Lower leg skin (tissue), 4 donors: ENCODE measurements around the gene RSPO1. TPM values are rescaled to one million over a fixed set of nuclear protein-coding genes. Genes with fewer than 3 reads are reported as not detected.

Experiments used
- DNase-seq, 2 donors: peaks; one replicate each; pipeline ENCODE4 v3.0.0-alpha.2; 2019; ENCODE audit warnings: low spot score in 2 of 2
- H3K4me3 ChIP-seq: fragments of 200-600 bp; sonication (generic); 2 replicates; pipeline ENCODE4 v1.5.1; 2017; ENCODE audit warnings: mild to moderate bottlenecking, low read depth; ENCODE audit not compliant: poor library complexity, severe bottlenecking
- POLR2A ChIP-seq, 2 donors: fragments of 450-650 bp; IDR thresholded peaks; one replicate each; pipeline ENCODE4 v1.6.1; 2016 to 2017; ENCODE audit warnings: antibody characterized with exemption in 2 of 2, mild to moderate bottlenecking in 1 of 2, moderate library complexity in 1 of 2
- WGBS, 2 donors: methylation state at CpG; one replicate each; pipeline ENCODE4 v1.1.5; 2018; 5-methylcytosine and 5-hydroxymethylcytosine counted together
- intact Hi-C: fragments of 100-400 bp; cut with DNase I; formaldehyde crosslinking; loops from one replicate; pipeline ENCODE4 v1.15.0; 2023; ENCODE audit warnings: low total_unique reads
- total RNA-seq, 4 donors: library from RNA; depleted of rRNA; stranded (reverse); fragments of >200 nt; gene quantifications; one replicate each; pipeline ENCODE4 v1.1.0, GENCODE V29; 2016
- TF ChIP-seq, protein P1 (sequence below), 3 donors: fragments of 450-650 bp; IDR thresholded peaks; one replicate each; pipeline ENCODE4 v1.5.1; 2016; ENCODE audit warnings: antibody characterized with exemption in 3 of 3, mild to moderate bottlenecking in 3 of 3, moderate library complexity in 2 of 3

The RSPO1 gene
- total RNA-seq, 4 donors from 2014 or later: 1.1 to 9.4 (median 6.2) TPM

DNA sequence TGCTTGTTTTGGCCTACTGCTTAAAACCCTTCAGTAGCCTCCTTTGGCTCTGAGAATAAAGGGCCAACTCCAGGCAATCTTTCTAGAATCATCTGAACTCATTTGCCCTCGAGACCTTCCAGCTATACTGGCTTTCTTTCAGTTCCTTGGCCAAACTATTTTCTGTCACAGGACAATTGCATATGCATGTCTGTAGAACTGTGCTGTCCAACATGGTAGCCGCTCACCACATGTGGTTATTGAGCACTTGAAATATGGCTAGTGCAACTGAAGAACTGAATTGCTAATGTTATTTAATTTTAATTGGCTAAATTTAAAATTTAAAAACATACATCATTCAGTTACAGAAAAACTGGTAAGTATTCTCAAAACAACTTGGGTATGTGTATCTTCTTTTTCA lies 24.7 kb downstream of the RSPO1 start:
- TF ChIP-seq, protein P1, sequence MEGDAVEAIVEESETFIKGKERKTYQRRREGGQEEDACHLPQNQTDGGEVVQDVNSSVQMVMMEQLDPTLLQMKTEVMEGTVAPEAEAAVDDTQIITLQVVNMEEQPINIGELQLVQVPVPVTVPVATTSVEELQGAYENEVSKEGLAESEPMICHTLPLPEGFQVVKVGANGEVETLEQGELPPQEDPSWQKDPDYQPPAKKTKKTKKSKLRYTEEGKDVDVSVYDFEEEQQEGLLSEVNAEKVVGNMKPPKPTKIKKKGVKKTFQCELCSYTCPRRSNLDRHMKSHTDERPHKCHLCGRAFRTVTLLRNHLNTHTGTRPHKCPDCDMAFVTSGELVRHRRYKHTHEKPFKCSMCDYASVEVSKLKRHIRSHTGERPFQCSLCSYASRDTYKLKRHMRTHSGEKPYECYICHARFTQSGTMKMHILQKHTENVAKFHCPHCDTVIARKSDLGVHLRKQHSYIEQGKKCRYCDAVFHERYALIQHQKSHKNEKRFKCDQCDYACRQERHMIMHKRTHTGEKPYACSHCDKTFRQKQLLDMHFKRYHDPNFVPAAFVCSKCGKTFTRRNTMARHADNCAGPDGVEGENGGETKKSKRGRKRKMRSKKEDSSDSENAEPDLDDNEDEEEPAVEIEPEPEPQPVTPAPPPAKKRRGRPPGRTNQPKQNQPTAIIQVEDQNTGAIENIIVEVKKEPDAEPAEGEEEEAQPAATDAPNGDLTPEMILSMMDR (IDR thresholded peaks at IDR 0.05): no peak
- no peak for TF ChIP-seq POLR2A (IDR thresholded peaks at IDR 0.05)
- no peak overlapping the region for H3K4me3 ChIP-seq
- intact Hi-C loops: loop anchor here (10.0 kb wide), 1 partner anchor 65 kb away; no protein-coding TSS in a partner anchor
- DNase-seq: no peak
- 71 to 78% methylated on average over 2 of the region's 2 CpGs for WGBS, 2 donors

DNA sequence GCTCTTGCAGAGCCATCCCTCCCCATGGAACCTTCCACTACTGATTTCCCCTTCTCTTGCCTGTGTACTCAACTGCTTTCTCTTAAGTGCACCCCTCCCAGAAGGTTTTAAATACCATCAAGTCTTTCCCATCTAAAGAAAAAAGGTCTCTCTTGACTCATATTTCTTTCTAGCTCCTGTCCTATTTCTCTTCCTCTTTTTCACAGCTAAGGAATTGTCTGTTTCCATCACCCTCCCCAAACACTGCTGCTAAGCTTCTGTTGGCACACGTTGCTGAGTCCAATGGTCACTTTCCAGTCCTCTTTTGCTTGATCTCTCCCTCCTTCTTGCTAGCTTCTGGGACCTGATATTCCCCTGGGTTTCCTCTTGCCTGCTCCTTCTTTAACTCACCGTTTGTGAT lies 25.7 kb downstream of the RSPO1 start:
- intact Hi-C loops: loop anchor here (10.0 kb wide), 1 partner anchor 66 kb away; no protein-coding TSS in a partner anchor
- WGBS, 2 donors: 43 to 48% methylated on average over 2 of the region's 2 CpGs
- no peak for DNase-seq
- no peak overlapping the region for H3K4me3 ChIP-seq
- no peak for TF ChIP-seq POLR2A (IDR thresholded peaks at IDR 0.05)
- TF ChIP-seq, protein P1 (IDR thresholded peaks at IDR 0.05): no peak

DNA sequence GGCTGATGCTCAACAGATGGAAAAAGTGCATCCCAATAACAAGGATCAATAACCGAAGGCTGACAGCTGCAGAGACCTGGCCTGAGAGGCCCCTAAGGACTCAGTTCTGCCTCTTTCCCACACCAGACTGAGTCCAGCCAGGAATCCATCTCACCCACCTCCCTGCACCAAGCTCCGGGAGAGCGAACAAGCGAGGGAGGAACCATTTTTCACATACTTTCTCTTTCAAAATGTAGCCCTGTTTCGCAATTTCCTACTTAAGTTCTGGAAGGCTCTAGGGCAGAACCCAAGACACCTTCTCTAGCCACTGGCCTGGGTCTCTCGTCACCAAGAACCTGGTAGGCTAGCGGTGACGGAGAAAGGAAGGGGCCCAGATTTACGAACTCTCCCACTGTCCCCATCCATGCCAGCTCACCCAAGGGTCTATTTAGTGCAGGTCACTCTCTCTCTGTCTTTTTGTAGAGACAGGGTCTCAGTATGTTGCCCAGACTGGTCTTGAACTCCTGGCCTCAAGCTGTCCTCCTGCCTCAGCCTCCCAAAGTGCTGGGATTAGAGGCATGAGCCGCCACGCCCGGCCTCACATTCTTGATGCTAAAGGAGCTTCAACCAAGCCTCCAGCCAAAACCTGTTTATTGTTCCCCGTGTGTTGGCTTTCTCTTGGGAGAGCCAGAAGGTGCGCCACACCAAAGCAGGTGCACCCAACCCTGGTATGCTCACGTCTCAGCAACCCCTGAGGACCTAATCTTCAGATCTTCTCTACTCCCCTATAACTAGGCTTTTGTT lies 28.0 kb downstream of the RSPO1 start:
- peak in 1 of 2 donors; percentile 80 for DNase-seq
- H3K4me3 ChIP-seq: no peak overlapping the region
- 61 to 70% methylated on average over 15 of the region's 15 CpGs for WGBS, 2 donors
- intact Hi-C loops: loop anchor here (10.0 kb wide), 1 partner anchor 68 kb away; no protein-coding TSS in a partner anchor
- TF ChIP-seq, protein P1 (IDR thresholded peaks at IDR 0.05): no peak
- no peak for TF ChIP-seq POLR2A (IDR thresholded peaks at IDR 0.05)

DNA sequence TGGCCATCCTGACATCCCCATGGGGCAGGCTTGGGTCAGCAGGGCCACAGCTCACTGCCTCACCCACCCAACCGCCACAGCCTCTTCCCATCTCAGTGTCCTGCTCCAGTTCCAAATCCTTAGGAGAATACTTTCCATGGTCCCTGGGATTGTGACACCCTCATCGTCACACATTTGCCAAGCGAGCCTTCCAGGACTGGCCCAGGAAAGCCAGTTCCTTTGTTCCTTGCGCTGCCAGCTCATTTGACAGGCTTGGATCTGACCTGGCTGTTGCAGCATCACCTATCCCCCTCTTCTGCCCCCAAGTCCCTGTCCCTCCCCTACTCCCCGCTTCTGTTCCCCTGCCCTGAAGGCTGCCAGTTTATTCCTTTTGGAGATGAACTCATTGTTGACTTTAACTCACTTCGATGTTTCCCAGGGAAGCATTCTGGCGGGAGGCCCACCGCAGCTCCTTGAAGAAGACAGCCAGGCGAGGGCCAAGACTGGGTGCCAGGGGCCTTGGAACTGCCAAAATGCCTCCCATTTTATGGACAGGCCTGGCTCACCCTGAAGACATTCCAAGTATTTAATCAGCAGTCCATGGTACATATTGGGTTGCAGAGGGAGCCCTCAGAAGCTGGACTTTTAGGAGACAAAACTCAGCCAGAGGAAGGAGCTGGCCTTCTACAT lies 28.8 kb downstream of the RSPO1 start:
- peak in 1 of 2 donors; percentile 84 for DNase-seq
- TF ChIP-seq, protein P1 (IDR thresholded peaks at IDR 0.05): no peak
- no peak for TF ChIP-seq POLR2A (IDR thresholded peaks at IDR 0.05)
- no peak overlapping the region for H3K4me3 ChIP-seq
- 46 to 61% methylated on average over 9 of the region's 9 CpGs for WGBS, 2 donors
- intact Hi-C loops: loop anchor here (10.0 kb wide), 1 partner anchor 69 kb away; no protein-coding TSS in a partner anchor

DNA sequence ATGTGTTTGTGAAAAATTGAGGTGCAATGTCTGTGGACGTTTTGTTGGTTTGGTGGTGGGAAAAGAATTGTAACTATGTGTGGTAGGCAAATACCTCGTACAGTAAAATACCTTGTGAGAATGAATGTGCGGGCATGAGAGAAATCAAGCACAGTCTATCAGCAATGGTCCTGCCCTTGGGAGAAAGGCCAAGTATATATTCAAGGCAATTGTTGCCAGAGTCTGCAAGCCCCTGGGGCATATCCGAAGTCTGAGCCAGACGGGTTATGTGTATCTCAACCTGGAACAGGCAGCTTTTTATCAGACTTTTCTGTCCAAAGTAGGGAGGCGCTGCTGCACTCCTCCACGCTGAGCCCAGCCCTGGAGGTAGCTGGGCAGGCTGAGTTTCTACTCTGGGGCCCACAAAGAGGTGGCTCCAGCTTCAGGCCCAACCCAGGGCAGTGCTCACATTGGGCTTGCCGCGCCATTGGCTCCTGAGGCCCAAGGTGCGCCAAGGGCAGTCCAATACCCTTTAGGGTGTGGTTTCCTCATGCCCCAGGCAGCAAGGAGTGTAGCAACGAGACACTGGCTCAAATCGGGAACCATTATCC lies 29.5 kb downstream of the RSPO1 start:
- whole genome bisulfite sequencing, 2 donors: 47 to 58% methylated on average over 10 to 12 of the region's 12 CpGs
- DNase-seq: no peak
- intact Hi-C loops: loop anchor here (10.0 kb wide), 1 partner anchor 70 kb away; no protein-coding TSS in a partner anchor
- TF ChIP-seq, protein P1 (IDR thresholded peaks at IDR 0.05): no peak
- TF ChIP-seq POLR2A (IDR thresholded peaks at IDR 0.05): no peak
- H3K4me3 ChIP-seq: no peak overlapping the region
